K562 (cell line): ENCODE results near the gene TUT1. TPM values are rescaled to one million over a fixed set of nuclear protein-coding genes. Genes with fewer than 3 reads are reported as not detected.
A peak's percentile ranks its signal among the peaks of the same experiment; 100 is the strongest.

Experiments
- ATF1 ChIP-seq, 2 experiments: fragments of 450-650 bp in 1 of 2; IDR thresholded peaks; 2 replicates each; pipeline ENCODE4 v1.6.1; 2016; ENCODE audit warnings: missing compliant biosample characterization in 1 of 2, missing genetic modification characterization in 1 of 2
- BHLHE40 ChIP-seq: IDR thresholded peaks from 2 replicates; pipeline ENCODE4 v1.6.1; 2011; ENCODE audit warnings: low read length, improper control_type of control experiment
- CBFA2T2 ChIP-seq: fragments of 450-650 bp; conservative IDR thresholded peaks from 2 replicates; pipeline ENCODE4 v1.6.1; 2017; ENCODE audit warnings: mild to moderate bottlenecking
- ESRRA ChIP-seq: fragments of 450-650 bp; IDR thresholded peaks from 2 replicates; pipeline ENCODE4 v1.6.1; 2014; ENCODE audit warnings: low read depth, mild to moderate bottlenecking, moderate library complexity, borderline replicate concordance
- GABPB1 ChIP-seq: sonication (generic); formaldehyde crosslinking; IDR thresholded peaks from 2 replicates; pipeline ENCODE4 v1.8.0; 2022; ENCODE audit warnings: mild to moderate bottlenecking, missing genetic modification reagents
- ZKSCAN3 ChIP-seq: fragments of 250-450 bp; sonication (Bioruptor Pico); IDR thresholded peaks from 2 replicates; pipeline ENCODE4 v1.4.0; 2020
- ZNF121 ChIP-seq: sonication (generic); formaldehyde crosslinking; conservative IDR thresholded peaks from 2 replicates; pipeline ENCODE4 v1.8.0; 2022; ENCODE audit warnings: missing genetic modification reagents
- ZNF77 ChIP-seq: fragments of 250-450 bp; sonication (Bioruptor Pico); IDR thresholded peaks from 2 replicates; pipeline ENCODE4 v1.5.0; 2020
- polyA plus RNA-seq, 8 experiments: library from polyadenylated mRNA; depleted of rRNA in 4 of 8; stranded (reverse) in 5 of 8; unstranded in 3 of 8; fragments of >200 nt; fragmentation: Nextera tagmentation in 2 of 8; fragmentation: Illumina TruSeq in 1 of 8; extraction: Ambion mirVana in 2 of 8; extraction: Trizol in 1 of 8; gene quantifications; 2 replicates each; pipeline versions ENCODE4 v1.2.1 to v1.2.3, GENCODE V29; 2011 to 2014; ENCODE audit warnings: inconsistent platforms in 1 of 8, missing spikeins in 1 of 8
- total RNA-seq, 7 experiments: library from RNA; depleted of rRNA in 6 of 7; stranded (reverse); fragments of >200 nt in 6 of 7; fragmentation: Illumina TruSeq in 2 of 7; extraction: Trizol in 2 of 7; gene quantifications; 2 replicates each; pipeline versions ENCODE4 v1.2.1 to v1.2.3, GENCODE V29; 2011 to 2021; ENCODE audit warnings: low replicate concordance in 1 of 7
- TF ChIP-seq, protein P1 (sequence below), 2 experiments: fragments of 450-650 bp; IDR thresholded peaks; 2 replicates each; pipeline ENCODE4 v1.6.1; 2016; ENCODE audit warnings: mild to moderate bottlenecking in 2 of 2, borderline replicate concordance in 1 of 2, low read depth in 1 of 2, moderate library complexity in 1 of 2
- TF ChIP-seq, protein P2 (sequence below): fragments of 450-650 bp; IDR thresholded peaks from 2 replicates; pipeline ENCODE4 v1.6.1; 2017; ENCODE audit warnings: mild to moderate bottlenecking, moderate library complexity
- TF ChIP-seq, protein P3 (sequence below): sonication (generic); formaldehyde crosslinking; IDR thresholded peaks from 2 replicates; pipeline ENCODE4 v1.8.1; 2023; ENCODE audit warnings: mild to moderate bottlenecking, missing genetic modification reagents

The TUT1 gene
- total and polyA plus RNA-seq, 9 of the 15 experiments (the other 6 are each of a cell fraction or from before 2014, with no cell fraction given), result 0.66 to 44.3 (median 15.7) TPM

DNA sequence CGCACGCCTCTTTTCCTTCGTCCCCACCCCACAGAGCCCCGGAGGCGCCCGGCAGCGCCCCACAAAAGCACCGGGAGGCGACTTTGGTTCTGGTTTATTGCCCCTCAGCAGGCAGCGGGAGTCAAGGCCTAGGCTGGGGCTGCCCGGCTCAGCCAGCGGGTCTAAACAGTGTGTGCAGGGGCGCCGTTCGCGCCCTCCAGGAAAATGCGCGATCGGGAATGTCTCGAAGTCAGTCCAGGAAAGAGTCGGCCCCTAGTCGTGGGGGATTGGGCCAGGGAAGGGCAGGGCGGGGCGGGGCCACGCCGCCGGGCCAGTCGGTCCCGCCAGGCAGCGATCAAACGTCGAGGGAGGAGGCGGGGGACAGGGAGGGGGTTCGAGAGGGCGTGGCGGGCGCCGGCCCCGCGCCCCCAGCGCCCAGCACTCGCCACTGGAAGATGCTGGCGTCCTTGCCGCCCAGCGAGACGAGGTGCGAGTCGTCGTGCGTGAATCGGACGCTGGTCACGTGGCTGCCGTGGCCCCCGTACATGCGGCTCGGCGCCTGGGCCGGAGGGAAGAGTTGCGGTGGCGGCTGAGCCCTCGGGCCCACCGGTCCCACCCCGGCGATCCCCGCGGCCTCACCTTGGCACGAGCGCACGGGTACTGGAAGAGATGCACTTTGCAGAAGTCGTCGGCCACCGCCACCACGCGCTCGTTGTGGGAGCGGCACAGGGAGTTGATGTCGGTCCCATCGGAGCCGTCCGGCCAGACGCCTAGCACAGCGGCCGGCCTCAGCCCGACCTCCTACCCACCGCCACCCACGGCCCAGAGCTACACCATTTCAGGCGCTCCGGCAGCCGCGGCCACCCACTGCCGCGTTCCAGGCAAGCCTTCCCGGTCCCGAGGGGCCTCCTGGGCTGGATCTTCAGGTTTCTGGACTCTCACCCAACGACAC lies 11.1 kb upstream of the TUT1 start (continued):
- TF ChIP-seq CBFA2T2 (peak; percentile 33; the same call in 1 of the 2 replicates), GABPB1 (CRISPR knock-in tag) (no peak), ATF1 (CRISPR knock-in tag; IDR thresholded peaks at IDR 0.05) (no peak), ATF1 (tag; IDR thresholded peaks at IDR 0.05) (peak; percentile 28; the same call in 1 of the 2 replicates), BHLHE40 (peak; percentile 50), ZNF121 (no peak), ZNF77 (CRISPR knock-in tag) (no peak), ESRRA (no peak), ZKSCAN3 (CRISPR knock-in tag) (no peak)
- TF ChIP-seq, protein P1, sequence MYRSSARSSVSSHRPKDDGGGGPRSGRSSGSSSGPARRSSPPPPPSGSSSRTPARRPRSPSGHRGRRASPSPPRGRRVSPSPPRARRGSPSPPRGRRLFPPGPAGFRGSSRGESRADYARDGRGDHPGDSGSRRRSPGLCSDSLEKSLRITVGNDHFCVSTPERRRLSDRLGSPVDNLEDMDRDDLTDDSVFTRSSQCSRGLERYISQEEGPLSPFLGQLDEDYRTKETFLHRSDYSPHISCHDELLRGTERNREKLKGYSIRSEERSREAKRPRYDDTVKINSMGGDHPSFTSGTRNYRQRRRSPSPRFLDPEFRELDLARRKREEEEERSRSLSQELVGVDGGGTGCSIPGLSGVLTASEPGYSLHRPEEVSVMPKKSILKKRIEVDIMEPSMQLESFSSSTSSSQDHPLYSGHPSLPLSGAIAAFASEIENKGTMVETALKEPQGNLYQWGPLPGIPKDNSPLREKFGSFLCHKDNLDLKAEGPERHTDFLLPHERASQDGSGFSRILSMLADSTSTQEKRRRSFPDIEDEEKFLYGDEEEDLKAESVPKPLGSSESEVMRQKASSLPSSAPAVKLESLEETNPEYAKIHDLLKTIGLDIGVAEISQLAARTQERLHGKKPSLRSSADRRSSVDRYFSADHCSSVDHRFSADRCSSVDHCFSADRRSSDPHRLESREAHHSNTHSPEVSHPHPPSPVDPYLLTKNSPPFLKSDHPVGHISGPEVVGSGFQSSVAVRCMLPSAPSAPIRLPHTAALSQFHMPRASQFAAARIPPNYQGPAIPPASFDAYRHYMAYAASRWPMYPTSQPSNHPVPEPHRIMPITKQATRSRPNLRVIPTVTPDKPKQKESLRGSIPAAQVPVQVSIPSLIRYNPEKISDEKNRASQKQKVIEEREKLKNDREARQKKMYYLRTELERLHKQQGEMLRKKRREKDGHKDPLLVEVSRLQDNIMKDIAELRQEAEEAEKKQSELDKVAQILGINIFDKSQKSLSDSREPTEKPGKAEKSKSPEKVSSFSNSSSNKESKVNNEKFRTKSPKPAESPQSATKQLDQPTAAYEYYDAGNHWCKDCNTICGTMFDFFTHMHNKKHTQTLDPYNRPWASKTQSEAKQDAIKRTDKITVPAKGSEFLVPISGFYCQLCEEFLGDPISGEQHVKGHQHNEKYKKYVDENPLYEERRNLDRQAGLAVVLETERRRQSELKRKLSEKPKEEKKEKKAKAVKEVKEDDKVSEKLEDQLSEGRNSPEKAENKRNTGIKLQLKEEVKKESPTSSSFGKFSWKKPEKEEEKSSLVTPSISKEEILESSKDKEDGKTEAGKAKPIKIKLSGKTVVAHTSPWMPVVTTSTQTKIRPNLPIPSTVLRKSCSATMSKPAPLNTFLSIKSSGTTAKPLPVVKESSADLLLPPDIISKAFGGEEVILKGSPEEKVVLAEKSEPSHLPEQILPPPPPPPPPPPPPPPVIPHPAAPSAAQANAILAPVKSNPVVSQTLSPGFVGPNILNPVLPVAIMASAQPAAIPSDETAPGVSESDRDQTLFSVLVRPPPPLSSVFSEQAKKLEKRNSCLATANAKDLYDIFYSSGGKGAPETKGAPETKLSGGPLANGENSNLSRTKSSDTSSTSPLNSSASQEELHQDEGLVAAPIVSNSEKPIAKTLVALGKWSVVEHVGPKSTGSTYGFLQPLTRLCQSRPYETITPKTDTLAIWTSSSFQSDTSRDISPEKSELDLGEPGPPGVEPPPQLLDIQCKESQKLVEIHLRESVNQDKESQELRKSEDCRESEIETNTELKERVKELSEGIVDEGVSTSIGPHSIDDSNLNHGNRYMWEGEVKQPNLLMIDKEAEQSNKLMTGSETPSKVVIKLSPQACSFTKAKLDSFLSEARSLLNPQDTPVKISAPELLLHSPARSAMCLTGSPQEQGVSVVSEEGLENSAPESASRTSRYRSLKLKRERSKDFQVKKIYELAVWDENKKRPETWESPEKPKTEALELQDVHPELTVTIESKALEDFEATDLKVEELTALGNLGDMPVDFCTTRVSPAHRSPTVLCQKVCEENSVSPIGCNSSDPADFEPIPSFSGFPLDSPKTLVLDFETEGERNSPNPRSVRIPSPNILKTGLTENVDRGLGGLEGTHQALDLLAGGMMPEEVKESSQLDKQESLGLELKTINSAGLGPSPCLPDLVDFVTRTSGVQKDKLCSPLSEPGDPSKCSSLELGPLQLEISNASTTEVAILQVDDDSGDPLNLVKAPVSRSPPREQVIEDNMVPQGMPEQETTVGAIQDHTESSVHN (IDR thresholded peaks at IDR 0.05; ENCODE audit: borderline replicate concordance in 1 of 2, low read depth in 1 of 2), result no peak
- TF ChIP-seq, protein P2, sequence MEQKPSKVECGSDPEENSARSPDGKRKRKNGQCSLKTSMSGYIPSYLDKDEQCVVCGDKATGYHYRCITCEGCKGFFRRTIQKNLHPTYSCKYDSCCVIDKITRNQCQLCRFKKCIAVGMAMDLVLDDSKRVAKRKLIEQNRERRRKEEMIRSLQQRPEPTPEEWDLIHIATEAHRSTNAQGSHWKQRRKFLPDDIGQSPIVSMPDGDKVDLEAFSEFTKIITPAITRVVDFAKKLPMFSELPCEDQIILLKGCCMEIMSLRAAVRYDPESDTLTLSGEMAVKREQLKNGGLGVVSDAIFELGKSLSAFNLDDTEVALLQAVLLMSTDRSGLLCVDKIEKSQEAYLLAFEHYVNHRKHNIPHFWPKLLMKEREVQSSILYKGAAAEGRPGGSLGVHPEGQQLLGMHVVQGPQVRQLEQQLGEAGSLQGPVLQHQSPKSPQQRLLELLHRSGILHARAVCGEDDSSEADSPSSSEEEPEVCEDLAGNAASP, result no peak
- TF ChIP-seq, protein P3, sequence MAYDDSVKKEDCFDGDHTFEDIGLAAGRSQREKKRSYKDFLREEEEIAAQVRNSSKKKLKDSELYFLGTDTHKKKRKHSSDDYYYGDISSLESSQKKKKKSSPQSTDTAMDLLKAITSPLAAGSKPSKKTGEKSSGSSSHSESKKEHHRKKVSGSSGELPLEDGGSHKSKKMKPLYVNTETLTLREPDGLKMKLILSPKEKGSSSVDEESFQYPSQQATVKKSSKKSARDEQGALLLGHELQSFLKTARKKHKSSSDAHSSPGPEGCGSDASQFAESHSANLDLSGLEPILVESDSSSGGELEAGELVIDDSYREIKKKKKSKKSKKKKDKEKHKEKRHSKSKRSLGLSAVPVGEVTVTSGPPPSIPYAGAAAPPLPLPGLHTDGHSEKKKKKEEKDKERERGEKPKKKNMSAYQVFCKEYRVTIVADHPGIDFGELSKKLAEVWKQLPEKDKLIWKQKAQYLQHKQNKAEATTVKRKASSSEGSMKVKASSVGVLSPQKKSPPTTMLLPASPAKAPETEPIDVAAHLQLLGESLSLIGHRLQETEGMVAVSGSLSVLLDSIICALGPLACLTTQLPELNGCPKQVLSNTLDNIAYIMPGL, result no peak; the same call in 1 of the 2 replicates
